GM12878 (cell line): ENCODE results near the gene ZBTB16. TPM values are rescaled to one million over a fixed set of nuclear protein-coding genes. Genes with fewer than 3 reads are reported as not detected.

Source experiments
- ATAC-seq: fragments of 200-7000 bp; cut with Tn5 transposase; 3 replicates; pipeline ENCODE4 v1.9.1; 2020; ENCODE audit warnings: mild to moderate bottlenecking, moderate library complexity
- BruUV-seq: library from RNA; stranded (reverse); fragments of 400-500 nt; replicated peaks from 2 replicates; lab custom pipeline; 2021; lab: Mats Ljungman, UMichigan
- CTCF ChIA-PET: fragments of 300-600 bp; sonication (Branson Sonifier 250); formaldehyde crosslinking; extraction: SDS; loops from one replicate; lab custom pipeline; 2021; ENCODE audit warnings: inconsistent platforms; lab: Yijun Ruan, JAX
- POLR2A ChIA-PET: fragments of 350-600 bp; formaldehyde crosslinking; extraction: SDS; loops from one replicate; lab custom pipeline; 2021; ENCODE audit warnings: inconsistent platforms; lab: Charles Lee
- RAD21 ChIA-PET: fragments of 300-600 bp; sonication (Branson Sonifier 250); formaldehyde crosslinking; loops from one replicate; lab custom pipeline; 2023; ENCODE audit warnings: antibody characterized with exemption; ENCODE audit not compliant: unreplicated experiment; lab: Charles Lee
- SMC1A ChIA-PET: fragments of 300-600 bp; sonication (Branson Sonifier 250); formaldehyde crosslinking; loops from one replicate; lab custom pipeline; 2023; ENCODE audit not compliant: unreplicated experiment, uncharacterized antibody; lab: Charles Lee
- DNase-seq: peaks from one replicate; pipeline ENCODE4 v3.0.0-alpha.2; 2011; ENCODE audit warnings: low read depth, low spot score
- FAIRE-seq: peaks from 3 replicates; lab custom pipeline; 2011; peaks lifted over from hg19 to GRCh38; lab: Jason Lieb, UNC
- H2AFZ ChIP-seq: 2 replicates; pipeline ENCODE4 v1.6.0; 2011; ENCODE audit warnings: low read depth, low read length, control low read depth; ENCODE audit not compliant: control insufficient read depth
- H3K27ac ChIP-seq: 2 replicates; pipeline ENCODE4 v1.5.1; 2011; ENCODE audit warnings: control low read depth; ENCODE audit not compliant: control insufficient read depth, insufficient read depth
- H3K27me3 ChIP-seq, 2 experiments: replicated peaks in 1 of 2; 2 replicates each; pipeline versions ENCODE4 v1.6.0 to v1.6.1; 2011; ENCODE audit warnings: low read length in 1 of 2; ENCODE audit not compliant: control insufficient read depth in 2 of 2, insufficient read depth in 2 of 2
- H3K36me3 ChIP-seq, 2 experiments: 2 replicates each; pipeline ENCODE4 v1.5.1; 2011; ENCODE audit warnings: low read length in 1 of 2; ENCODE audit not compliant: control insufficient read depth in 2 of 2, insufficient read depth in 2 of 2
- H3K4me1 ChIP-seq: 2 replicates; pipeline ENCODE4 v1.6.1; 2011; ENCODE audit warnings: mild to moderate bottlenecking, low read length, moderate library complexity, mixed read lengths; ENCODE audit not compliant: control insufficient read depth, insufficient read depth
- H3K4me2 ChIP-seq: 2 replicates; pipeline ENCODE4 v1.6.0; 2011; ENCODE audit warnings: control low read depth; ENCODE audit not compliant: control insufficient read depth, insufficient read depth
- H3K4me3 ChIP-seq: fragments of 200-600 bp; sonication (generic); 2 replicates; pipeline ENCODE4 v1.5.1; 2016
- H3K79me2 ChIP-seq: 2 replicates; pipeline ENCODE4 v1.6.0; 2011; ENCODE audit warnings: low read length; ENCODE audit not compliant: control insufficient read depth, insufficient read depth
- H3K9ac ChIP-seq: 2 replicates; pipeline ENCODE4 v1.8.0; 2011; ENCODE audit warnings: low read length, control low read depth, mixed read lengths; ENCODE audit not compliant: control insufficient read depth, insufficient read depth
- H3K9me3 ChIP-seq: replicated peaks from 3 replicates; pipeline ENCODE4 v1.5.1; 2011; ENCODE audit warnings: mild to moderate bottlenecking, low read length; ENCODE audit not compliant: control insufficient read depth, insufficient read depth
- H4K20me1 ChIP-seq: 2 replicates; pipeline ENCODE4 v1.6.0; 2011; ENCODE audit not compliant: control insufficient read depth, insufficient read depth
- ASH2L ChIP-seq: fragments of 300-600, 200-600 bp; sonication (generic); IDR thresholded peaks from 2 replicates; pipeline ENCODE4 v1.6.1; 2017; ENCODE audit warnings: low read depth, mild to moderate bottlenecking, borderline replicate concordance
- CHD4 ChIP-seq: fragments of 200-600 bp; sonication (generic); IDR thresholded peaks from 2 replicates; pipeline ENCODE4 v1.6.1; 2016; ENCODE audit warnings: mild to moderate bottlenecking
- HDGF ChIP-seq: fragments of 450-650 bp; IDR thresholded peaks from 2 replicates; pipeline ENCODE4 v1.6.1; 2016; ENCODE audit warnings: antibody characterized with exemption
- MEF2B ChIP-seq: fragments of 450-650 bp; IDR thresholded peaks from 2 replicates; pipeline ENCODE4 v1.6.1; 2018; ENCODE audit warnings: mild to moderate bottlenecking, moderate library complexity; ENCODE audit not compliant: partially characterized antibody, poor library complexity, severe bottlenecking
- MXI1 ChIP-seq: fragments of 150-350 bp; IDR thresholded peaks from 2 replicates; pipeline ENCODE4 v1.6.1; 2011; ENCODE audit warnings: low read depth, mild to moderate bottlenecking, inconsistent platforms, low read length, improper control_type of control experiment
- PBX3 ChIP-seq: IDR thresholded peaks from 2 replicates; pipeline ENCODE4 v1.6.1; 2011; ENCODE audit warnings: mild to moderate bottlenecking, low read depth, low read length, moderate library complexity; ENCODE audit not compliant: insufficient replicate concordance
- SMAD1 ChIP-seq: fragments of 450-650 bp; IDR thresholded peaks from 2 replicates; pipeline ENCODE4 v1.6.1; 2018; ENCODE audit warnings: mild to moderate bottlenecking, low read depth; ENCODE audit not compliant: partially characterized antibody
- SREBF1 ChIP-seq: IDR thresholded peaks from 2 replicates; pipeline ENCODE4 v1.6.1; 2012; ENCODE audit warnings: mild to moderate bottlenecking, low read length
- SUPT20H ChIP-seq: IDR thresholded peaks from 2 replicates; pipeline ENCODE4 v1.6.1; 2011; ENCODE audit warnings: low read depth, mild to moderate bottlenecking, low read length, moderate library complexity, borderline replicate concordance; ENCODE audit not compliant: control insufficient read depth
- SUZ12 ChIP-seq: fragments of 200-600 bp; sonication (generic); IDR thresholded peaks from one replicate; pipeline ENCODE4 v1.6.1; 2018; ENCODE audit warnings: antibody characterized with exemption, mild to moderate bottlenecking; ENCODE audit not compliant: unreplicated experiment
- YY1 ChIP-seq: IDR thresholded peaks from 2 replicates; pipeline ENCODE4 v1.6.1; 2011; ENCODE audit warnings: low read depth, mild to moderate bottlenecking, low read length
- ZSCAN29 ChIP-seq: fragments of 450-650 bp; IDR thresholded peaks from 2 replicates; pipeline ENCODE4 v1.6.1; 2017; ENCODE audit warnings: mild to moderate bottlenecking, moderate library complexity
- WGBS: methylation state at CpG from one replicate; pipeline ENCODE4 v1.1.6; 2016; ENCODE audit warnings: low lambda C conversion rate; ENCODE audit not compliant: insufficient replicate concordance, insufficient coverage; ENCODE audit errors: missing lambda C conversion rate; 5-methylcytosine and 5-hydroxymethylcytosine counted together
- in situ Hi-C: fragments of 300-500 bp; cut with MboI; formaldehyde crosslinking; loops from 9 replicates; pipeline ENCODE4 v1.14.3; 2018; ENCODE audit warnings: mixed read lengths
- intact Hi-C: fragments of 100-400 bp; cut with micrococcal nuclease; formaldehyde crosslinking; loops from one replicate; pipeline ENCODE4 v1.14.2; 2022; ENCODE audit not compliant: unreplicated experiment
- polyA plus RNA-seq, 11 experiments: library from polyadenylated mRNA; depleted of rRNA in 4 of 11; unstranded in 6 of 11; stranded (reverse) in 5 of 11; fragments of >200 nt; fragmentation: Nextera tagmentation in 4 of 11; fragmentation: Illumina TruSeq in 1 of 11; extraction: Ambion mirVana in 4 of 11; extraction: Trizol in 1 of 11; gene quantifications; 1 replicate in 1 of 11; 2 replicates in 10 of 11; pipeline versions ENCODE4 v1.2.1 to v1.2.3, GENCODE V29; 2011 to 2016; ENCODE audit warnings: inconsistent platforms in 2 of 11, missing spikeins in 2 of 11, low read depth in 1 of 11
- total RNA-seq, 4 experiments: library from RNA; depleted of rRNA in 3 of 4; stranded (reverse); fragments of >200 nt in 3 of 4; fragmentation: Illumina TruSeq in 1 of 4; extraction: Trizol in 1 of 4; gene quantifications; 2 replicates each; pipeline versions ENCODE4 v1.2.1 to v1.2.3, GENCODE V29; 2013 to 2021

The ZBTB16 gene
- total and polyA plus RNA-seq, 10 of the 15 experiments (the other 5 are each of a cell fraction or from before 2014, with no cell fraction given), result 0.38 TPM; not detected in 9

DNA sequence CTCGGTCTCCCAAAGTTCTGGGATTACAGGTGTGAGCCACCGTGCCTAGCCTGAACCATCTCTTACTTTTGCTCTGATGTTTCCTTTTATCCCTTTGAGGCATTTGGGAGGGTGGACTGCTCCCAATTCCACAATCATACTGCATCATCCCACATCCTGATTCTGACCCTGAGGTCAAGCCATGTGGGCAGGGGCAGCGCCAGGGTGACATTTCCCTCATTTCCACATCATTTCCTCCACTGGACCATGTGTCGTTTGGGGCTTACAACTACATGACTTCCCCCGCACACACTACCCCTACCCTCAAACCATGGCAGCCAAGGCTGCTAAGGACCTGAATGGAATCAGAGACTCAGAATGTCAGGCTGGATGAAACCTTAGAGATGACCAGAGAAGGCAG lies 26.4 kb upstream of the ZBTB16 start:
- Histone ChIP-seq H3K4me2 (no peak overlapping the region), H3K36me3 (no peaks in the 10 kb centered on the region), H3K79me2 (no peaks in the 10 kb centered on the region), H3K27ac (no peak overlapping the region), H4K20me1 (no peaks in the 10 kb centered on the region), H3K4me1 (no peaks in the 10 kb centered on the region), H3K9me3 (no peaks in the 10 kb centered on the region), H2AFZ (no peak overlapping the region), H3K9ac (no peak overlapping the region), H3K27me3 (no peaks in the 10 kb centered on the region; a peak in 1 of 4 replicates), H3K4me3 (no peak overlapping the region)
- ChIA-PET CTCF (no interaction called here), SMC1A (no interaction called here), POLR2A (no interaction called here), RAD21 (no interaction called here)
- FAIRE-seq (no peak), DNase-seq (no peak), ATAC-seq (no peak)
- no peak for TF ChIP-seq ASH2L
- TF ChIP-seq CHD4, result no peak
- no peak for TF ChIP-seq SREBF1
- TF ChIP-seq SUZ12, result no peak
- no peak for TF ChIP-seq SMAD1
- TF ChIP-seq PBX3, result no peak
- no peak for TF ChIP-seq HDGF
- TF ChIP-seq SUPT20H, result no peak
- no peak for TF ChIP-seq MXI1
- TF ChIP-seq MEF2B, result no peak
- no peak for TF ChIP-seq ZSCAN29
- no peak for TF ChIP-seq YY1
- in situ Hi-C loops, result no loop called here
- WGBS, result 55% methylated on average over 5 of the region's 5 CpGs
- no TSS peak for BruUV-seq
- intact Hi-C loops, result no loop called here
